Measurements from ENCODE around the gene RPS6KA1. TPM values are rescaled to one million over a fixed set of nuclear protein-coding genes. Genes with fewer than 3 reads are reported as not detected.
"Not testable (repeated sequence)": the region's sequence is repeated elsewhere in the genome, so short reads cannot be mapped to it uniquely, and the experiment has no call there.

Gene RPS6KA1
- 1 to 10 TPM; 4.7 to 8.3 (median 7.1) TPM for polyA plus RNA-seq (ENCODE audit: insufficient read length in 10 of 10)
- long read RNA-seq, donor 1, result 0 reads
- long read RNA-seq, donor 2, result 0 reads
- long read RNA-seq, donor 3, result 0 reads
- long read RNA-seq, donor 4, result 0 reads
- long read RNA-seq, donor 5, result 0 reads
- long read RNA-seq, donor 6, result 0 reads
- long read RNA-seq, donor 7, result 0 reads
- long read RNA-seq, donor 8, result 0 reads
- long read RNA-seq, donor 9, result 0 reads

DNA sequence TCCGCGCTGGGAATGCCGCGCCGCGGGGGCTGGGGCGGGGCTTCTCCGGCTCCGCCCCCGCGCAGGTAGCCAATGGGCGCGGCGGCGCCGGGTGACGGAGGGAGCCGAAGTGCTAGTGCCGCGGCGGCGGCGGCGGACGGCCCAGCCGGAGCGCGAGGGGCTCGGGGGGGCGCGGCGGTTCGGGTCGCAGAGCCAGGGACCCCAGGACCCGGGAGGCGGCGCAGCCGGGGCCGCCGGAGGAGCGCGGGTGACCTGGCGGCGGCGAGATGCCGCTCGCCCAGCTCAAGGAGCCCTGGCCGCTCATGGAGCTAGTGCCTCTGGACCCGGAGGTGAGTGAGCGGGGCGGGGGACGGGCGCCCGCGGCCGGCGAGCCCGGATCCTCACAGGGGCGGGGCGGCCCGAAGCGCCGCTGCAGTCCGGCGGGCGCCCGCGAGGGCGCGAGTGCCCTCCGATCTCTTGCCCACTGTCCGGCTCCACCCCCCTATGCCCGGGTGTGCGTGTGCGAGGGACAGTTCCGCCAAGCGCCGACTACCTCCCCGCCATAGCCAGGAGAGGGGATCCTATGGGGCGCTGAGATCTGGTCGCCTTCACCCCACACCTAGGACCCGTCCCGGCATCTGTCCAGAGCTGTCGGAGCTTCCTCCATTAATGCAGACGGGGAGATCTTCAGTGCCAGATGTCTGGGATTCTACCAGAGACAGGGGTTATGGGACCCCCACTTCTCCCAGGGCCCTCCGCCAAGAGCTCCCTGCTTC is at the start of gene RPS6KA1:
RPS6KA1 (plus strand) TSS at position 107 of the 755 bp plus-strand sequence; CDS start at position 267, 160 bp downstream.
- peak in 2 of 3 donors; percentile 49 to 68 for DNase-seq

DNA sequence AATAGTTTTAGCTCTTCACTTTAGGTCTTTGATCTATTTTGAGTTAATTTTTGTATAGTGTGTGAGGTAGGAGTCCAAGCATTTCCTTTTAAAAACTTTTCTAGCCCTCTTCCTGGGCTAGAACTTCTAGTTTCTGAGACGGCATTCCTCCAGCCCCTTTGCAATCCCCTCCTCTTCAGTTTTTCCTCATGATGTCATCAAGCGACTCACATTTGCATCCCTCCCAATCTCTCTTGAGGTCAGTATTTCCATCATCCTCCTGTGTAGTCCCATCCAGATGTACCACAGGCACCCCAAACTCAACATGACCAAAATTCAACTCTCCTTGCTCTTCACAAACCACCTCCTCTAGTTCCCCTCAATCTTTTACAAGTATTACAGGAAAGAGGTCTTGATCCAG is 46.6 kb upstream of the RPS6KA1 start:
- peak in 1 of 3 donors; percentile 24 for DNase-seq

DNA sequence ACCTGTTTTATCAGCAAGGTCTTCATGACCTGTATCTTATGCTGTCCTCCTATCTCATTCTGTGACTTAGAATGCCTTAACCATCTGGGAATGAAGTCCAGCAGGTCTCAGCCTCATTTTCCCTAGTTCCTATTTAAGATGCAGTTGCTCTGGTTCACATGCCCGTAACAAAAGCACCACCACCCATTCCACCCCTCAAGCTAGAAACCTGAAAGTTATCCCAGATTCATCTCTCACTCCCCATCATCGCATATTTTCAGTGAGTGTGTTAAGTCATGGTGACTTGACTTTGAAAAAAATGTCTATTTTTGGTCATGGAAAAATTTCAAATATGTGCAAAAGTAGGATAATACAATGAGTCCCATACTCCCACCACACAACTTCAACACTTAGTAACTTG is 45.6 kb upstream of the RPS6KA1 start:
- peak in 1 of 3 donors; percentile 25 for DNase-seq

DNA sequence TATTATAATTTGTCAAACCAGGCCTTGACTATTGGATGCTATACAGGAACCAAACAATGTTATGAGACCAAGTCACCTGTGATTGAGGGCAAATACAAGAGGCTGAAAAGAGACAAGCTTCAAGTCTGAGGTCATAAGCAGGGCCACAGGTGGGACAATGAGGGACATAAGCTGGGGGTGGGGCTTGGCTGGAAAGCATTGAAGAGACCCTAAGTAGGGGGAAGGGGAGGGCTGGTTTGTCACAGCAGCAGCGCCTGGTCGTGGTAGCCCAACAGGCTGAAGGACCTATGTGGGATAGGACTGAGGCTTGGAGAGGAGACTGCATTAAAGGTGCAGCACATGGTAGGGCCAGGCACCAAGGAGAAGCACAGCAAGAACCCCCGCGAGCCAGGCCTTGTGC is 39.4 kb upstream of the RPS6KA1 start:
- DNase-seq, result no peak

DNA sequence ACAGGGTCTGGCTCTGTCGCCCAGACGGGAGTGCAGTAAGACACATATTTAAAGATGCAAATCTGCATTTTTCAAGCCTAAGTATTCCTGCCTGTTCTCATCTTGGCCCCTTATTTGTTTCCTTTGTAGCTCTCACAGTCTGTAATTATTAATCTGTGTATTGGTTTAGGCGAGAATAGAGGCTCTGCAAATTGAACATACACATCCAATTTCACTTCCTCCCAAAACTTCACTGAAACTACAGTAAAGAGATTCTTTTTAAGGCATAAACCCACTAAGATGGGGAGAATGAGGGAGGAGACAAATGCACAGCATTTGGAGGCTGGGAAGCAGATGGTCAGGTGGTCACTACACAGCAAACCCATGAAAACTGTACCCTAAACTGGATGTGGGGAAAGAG is 36.3 kb upstream of the RPS6KA1 start:
- no peak for DNase-seq

DNA sequence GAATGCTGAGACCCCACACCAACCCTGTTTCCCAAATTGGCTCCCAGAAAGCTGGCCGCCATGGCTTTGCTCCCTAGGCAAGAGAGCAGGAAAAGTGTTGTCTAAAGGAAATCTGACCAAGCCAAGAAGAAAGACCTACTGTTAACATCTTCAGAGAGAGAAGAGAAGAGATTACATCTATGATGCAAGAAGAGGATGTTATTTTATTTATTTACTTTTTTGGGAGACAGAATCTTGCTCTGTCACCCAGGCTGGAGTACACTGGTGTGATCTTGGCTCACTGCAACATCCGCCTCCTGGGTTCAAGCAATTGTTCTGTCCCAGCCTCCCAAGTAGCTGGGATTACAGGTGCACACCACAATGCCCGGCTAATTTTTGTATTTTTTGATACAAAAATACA is 35.6 kb upstream of the RPS6KA1 start:
- no peak for DNase-seq

DNA sequence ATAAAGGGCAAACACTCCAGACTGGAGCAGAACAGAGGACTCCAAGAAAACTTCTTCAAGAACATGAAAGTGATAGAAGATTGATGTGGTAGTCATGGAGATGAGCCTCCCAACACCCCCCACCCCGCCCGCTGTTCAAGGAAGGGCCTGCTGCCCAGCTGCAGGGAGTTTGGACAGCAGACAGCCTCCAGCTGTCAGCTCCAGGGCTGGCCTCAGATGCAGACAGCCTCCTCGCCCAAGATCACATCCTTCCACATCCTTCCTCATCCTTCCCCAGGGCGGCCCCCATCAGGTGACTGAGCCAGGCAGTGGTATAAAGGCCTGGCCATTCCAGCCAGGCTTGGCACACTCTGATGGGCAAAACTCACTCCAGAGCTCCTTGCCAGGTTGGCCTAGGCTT is 32.7 kb upstream of the RPS6KA1 start:
- peak in 1 of 3 donors; percentile 51 for DNase-seq

DNA sequence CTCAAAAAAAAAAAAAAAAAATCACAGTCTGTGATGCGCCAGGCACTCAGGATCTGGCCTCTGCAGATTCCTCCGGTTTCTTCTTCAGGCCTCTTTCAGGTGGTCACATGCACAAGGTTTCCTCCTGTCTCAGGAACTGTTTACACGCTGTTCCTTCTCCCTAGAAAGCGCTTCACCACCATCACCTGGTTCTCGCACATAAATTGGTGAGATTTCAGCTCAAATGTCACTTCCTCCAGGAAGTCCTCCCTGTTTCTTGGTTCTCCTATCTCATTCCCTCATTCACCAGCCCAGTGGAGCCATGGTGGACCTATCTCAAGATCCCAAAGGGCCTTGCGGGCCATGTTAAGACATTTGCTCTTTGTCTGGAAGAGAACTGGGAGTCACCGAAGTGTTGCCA is 30.7 kb upstream of the RPS6KA1 start:
- no peak for DNase-seq

DNA sequence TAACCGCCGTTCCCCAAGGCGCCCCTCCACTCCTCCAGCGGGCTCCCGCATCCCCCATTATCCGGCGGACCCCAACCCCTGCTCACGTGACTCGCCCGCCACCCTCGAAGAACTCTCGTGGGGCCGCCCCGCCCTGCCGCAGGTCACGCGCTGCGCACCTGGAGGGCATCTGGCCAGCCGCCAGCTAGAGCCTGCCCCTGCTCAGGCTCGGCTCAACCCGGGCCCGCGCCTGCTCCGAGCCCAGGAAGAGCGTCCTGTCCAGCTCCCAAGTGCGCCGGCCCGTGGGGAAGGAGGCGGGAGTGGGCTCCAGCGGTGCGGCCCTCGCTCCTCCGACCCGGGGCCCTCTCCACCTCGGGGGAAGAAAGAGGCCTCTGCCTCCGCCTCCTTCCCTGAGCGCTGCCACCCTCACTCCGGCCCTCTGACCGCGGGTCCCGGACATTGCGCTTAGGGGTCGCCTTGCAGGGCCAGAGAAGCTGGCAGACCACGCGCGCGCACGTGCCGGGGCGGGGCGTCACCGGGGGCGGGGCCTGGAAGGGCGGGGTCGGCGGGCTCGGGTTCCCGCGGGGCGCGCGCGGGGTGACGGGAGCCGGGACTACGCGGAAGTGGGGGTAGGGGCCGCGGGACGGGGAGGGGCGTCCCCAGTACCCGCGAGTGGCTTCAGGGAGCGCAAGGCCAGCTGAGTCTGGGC is 28.9 kb upstream of the RPS6KA1 start:
- peak; percentile 82 to 94 (median 84) for DNase-seq

DNA sequence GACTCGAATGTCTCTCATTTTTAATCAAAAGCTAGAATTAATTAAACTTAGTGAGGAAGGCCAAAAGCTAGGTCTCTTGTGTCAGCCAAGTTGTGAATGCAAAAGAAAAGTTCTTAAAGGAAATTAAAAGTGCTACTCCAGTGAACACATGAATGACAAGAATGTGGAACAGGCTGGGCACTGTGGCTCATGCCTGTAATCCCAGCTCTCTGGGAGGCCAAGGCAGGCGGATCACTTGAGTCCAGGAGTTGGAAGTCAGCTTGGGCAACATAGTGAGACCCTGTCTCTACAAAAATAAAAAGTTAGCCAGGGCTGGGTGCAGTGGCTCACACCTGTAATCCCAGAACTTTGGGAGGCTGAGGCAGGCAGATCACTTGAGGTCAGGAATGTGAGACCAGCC is 18.9 kb upstream of the RPS6KA1 start:
- not testable (repeated sequence) for DNase-seq

DNA sequence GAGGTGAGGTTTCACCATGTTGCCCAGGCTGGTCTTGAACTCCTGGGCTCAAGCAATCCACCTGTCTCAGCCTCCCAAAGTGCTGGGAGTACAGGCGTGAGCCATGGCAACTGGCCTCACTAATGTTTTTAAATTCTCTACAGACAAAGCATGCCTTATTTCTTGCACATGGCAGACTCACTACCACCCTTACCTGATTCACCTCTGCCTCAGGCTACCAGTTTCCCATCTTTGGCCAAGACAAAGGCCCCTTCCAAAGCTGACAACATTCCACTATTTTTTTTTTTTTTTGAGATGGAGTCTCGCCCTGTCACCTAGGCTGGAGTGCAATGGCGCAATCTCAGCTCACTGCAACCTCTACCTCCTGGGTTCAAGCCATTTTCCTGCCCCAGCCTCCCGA is 13.7 kb upstream of the RPS6KA1 start:
- DNase-seq, result not testable (repeated sequence)

DNA sequence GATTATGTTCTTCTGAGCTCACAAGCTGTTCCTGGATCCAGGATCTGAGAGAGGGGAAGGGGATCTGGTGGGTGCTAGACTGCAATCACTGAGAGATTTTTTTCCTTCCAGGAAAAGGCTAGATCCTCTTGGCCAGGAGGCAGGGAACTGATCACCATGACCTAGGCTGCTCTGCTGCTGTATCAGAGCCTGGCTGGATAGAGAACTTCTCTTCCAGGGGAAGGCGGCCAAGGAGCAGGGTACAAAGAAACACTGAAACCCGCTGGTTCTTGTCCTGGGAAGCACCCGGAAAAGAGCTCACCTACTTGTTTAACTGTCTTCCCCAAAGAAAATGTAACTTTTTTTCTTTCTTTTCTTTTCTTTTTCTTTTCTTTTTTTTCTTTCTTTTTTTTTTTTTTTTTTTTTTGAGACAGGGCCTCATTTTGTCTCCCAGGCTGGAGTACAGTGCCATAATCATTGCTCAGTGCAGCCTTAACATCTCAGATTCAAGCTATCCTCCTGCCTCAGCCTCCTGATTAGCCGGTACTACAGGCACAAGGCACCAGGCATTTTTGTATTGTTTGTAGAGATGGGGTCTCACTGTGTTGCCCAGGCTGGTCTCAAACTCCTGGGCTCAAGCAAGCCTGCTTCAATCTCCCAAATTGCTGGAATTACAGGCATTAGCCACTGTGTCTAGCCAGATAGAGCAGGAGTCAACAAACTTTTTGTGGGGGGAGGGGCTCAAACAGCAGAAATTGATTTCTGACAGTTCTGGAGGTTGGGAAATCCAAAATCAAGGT is 12.4 kb upstream of the RPS6KA1 start:
- DNase-seq, result no peak

DNA sequence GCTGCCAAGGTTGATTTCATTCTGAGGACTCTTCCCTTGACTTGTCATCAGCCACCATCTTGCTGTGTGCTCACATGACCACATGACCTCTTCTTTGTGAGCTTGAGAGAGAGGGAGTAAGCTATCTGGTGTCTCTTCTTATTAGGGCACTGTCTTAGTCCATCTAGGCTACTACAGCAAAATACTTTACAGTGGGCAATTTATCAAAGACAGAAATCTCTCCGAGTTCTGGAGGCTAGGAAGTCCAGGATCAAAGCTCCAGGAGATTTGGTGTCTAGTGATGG is 11.9 kb upstream of the RPS6KA1 start:
- DNase-seq, result no peak

DNA sequence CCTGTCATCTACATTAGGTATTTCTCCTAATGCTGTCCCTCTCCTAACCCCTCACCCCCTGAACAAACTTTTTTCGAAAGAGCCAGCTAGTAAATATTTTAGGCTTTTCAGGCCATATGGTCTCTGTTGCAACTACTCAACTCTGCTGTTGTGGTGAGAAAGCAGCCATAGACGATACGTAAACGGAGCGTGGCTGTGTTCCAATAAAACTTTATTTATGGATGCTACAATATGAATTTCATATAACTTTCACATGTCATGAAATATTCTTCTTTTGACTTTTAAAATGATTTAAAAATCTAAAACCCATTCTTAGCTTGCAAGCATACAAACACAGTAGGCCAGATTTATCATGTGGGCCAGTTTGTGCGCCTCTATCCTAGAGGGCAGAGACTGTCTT is 11.2 kb upstream of the RPS6KA1 start:
- no peak for DNase-seq

DNA sequence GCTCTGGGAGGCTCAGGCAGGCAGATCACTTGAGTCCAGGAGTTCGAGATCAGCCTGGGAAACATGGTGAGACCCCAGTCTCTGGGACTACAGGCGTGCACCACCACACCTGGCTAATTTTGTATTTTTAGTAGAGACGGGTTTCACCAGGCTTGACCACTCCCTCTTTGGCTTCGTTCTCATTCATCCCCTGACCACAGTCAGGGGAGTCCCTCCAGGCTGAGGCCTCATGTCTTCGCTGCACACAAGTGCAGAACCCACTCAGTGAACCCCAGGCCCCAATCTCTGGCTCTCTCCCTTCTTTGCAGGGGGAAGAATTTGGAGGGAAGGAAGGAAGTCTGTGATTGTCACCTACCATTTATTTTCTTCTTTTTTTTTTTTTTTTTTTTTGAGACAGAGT is 9.2 kb upstream of the RPS6KA1 start:
- no peak for DNase-seq

DNA sequence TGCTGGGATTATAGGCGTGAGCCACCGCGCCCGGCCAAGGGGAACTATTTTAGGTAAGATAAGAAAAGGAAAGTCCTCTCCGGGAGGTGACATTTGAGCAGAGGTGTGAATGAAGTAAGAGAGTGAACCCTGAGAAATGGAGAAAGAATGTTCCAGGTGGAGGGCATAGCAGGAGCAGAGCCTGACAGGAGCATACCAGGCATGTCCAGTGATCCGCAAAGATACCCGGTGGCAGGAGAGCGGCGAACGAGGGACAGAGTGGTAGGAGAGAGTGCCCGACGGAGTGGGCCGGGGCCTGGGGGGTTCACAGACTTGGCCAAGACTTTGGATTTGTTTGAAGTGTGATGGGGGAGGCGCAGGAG is 7.9 kb upstream of the RPS6KA1 start:
- no peak for DNase-seq

DNA sequence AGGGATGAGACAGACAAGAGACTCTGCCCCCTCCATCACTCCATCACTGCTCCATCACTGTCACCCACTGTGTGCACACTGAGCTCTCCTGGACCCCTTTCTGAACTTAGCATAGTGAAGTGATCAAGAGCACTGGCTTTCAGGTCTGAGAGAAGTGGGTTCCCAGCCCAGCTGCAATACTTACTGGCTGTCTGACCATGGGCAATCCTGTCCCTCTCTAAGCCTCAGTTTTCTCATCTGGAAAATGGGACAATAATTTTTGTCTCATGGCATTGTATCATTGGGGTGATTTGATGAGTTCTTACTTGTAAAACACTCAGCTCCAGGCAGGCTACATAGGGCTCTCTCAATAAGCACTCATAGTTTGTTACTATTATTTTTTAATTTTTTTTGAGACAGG is 7.5 kb upstream of the RPS6KA1 start:
- no peak for DNase-seq

DNA sequence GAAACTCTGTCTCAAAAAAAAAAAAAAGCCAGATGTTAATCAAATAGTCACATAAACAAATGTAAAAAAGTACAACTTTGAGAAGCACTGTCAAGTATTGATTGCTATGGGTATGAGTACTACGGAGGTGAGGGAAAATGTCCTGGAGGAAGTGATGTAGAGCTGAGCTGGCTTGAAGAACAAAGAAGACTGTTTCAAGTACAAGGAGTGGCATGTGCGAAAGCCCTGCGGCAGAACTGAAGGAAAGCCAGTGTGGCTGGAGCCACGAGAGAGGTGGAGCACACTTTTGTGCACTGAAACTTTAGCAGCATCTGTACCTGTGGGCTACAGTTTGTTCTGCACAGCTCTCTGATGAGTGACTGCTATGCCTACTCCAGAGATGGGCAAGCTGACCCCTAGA is 5.4 kb upstream of the RPS6KA1 start:
- DNase-seq, result no peak

DNA sequence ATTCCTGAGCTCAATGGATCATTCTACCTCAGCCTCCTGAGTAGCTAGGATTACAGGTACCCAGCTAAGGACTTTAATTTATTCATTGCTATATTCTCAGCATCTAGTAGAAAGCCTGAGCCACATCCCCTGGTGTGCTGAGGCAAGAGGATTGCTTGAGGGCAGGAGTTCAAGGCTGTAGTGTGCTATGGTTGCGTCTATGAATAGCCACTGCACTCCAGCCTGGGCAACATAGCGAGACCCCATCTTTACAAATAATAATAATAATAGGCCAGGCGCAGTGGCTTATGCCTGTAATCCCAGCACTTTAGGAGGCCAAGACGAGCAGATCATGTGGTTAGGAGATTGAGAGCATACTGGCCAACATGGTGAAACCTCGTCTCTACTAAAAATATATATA is 3.3 kb upstream of the RPS6KA1 start:
- no peak for DNase-seq

DNA sequence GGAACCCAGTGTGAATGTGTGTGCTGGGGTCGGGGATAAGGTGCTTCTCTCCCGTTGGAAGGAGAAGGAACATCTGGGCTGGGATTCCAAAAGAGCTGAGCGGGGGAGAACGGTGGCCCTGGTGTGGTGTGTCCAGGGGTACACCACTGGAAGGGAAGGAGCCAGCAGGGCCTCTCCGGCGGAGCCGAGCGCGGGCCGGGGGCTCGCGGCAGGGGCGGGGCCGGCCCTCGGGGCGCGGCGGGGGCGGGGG is 231 bp upstream of the RPS6KA1 start:
- DNase-seq, result no peak

DNA sequence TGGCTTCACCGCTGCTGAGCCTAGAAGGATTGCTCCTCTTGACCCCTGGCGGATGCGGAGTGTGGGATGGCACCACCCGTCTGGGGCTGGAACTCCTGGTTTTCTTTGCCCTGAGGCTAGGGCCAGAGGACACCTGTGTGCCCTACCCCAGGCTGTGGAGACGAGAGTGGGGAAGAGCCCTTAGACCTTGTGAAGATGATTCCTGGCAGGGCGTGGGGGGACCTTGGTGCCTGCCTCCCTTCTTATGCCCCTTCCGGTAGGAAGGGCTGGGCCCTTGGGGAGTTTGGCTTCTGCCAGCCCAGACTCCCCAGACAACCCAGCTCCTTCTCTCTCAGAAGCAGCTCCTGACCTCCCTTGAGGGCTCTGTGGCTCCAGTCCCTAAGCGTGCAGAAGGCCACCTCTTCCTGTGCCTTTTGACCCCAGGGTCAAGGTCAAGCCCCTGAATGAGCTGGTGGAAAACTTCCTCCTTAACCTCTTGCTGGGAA is 891 bp downstream of the RPS6KA1 start:
- no peak for DNase-seq

DNA sequence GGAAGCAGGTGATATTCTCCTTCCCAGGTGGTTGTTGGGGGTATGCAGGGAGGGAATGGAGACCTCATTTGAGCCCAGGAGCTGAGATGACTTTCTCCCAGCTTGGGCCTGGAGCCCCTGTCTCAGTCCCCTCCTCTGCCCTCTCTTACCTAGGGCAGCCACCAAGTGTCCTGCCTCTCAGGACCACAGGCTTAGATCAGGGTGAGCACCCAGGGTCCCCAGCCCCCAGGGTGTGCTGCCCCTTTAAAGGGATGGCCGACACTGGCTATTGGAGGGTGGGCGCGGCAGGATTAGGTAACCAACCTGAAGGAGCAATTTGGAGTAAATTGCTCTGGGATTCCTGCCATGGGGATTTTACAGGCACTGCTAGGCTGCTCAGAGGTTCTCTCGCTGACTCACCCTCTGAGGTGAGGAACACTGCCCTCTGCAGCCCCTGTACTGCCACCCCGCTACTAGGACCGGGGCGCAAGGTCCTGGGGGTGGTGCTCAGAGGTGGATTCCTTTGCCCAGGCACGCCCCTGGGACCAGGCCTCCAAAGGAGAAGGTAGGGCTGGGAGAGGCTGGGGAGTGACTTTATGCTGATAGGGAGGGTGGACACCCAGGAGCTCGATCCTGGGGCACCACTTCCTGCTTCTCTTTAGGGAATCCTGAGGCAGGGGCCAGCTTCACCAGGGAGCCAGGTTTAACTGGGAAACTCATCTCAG is 1.5 kb downstream of the RPS6KA1 start:
- DNase-seq, result no peak

Data from muscle of back (tissue), 13 donors.